CD4-positive, alpha-beta T cell treated with Interleukin-4 for 4 hours (primary cell): Measurements from ENCODE around the gene LIPC.

Experiments
- DNase-seq: peaks from one replicate; pipeline ENCODE4 v3.0.0-alpha.2; 2020

The LIPC gene

GRCh38 chr15:58459560-58459959 is 27.8 kb downstream of the LIPC start:
- no peak for DNase-seq

- no peak for DNase-seq
Measured at GRCh38 chr15:58460116-58460790, 28.5 kb downstream of the LIPC start.

GRCh38 chr15:58460872-58461271 is 29.1 kb downstream of the LIPC start:
- no peak for DNase-seq

- DNase-seq: no peak
Measured at GRCh38 chr15:58462547-58462946, 30.8 kb downstream of the LIPC start.

GRCh38 chr15:58462973-58463663 is 31.3 kb downstream of the LIPC start:
- DNase-seq: no peak

GRCh38 chr15:58463815-58464650 is 32.2 kb downstream of the LIPC start:
- no peak for DNase-seq

GRCh38 chr15:58465070-58465469 is 33.3 kb downstream of the LIPC start:
- DNase-seq: no peak

GRCh38 chr15:58465866-58466517 is 34.2 kb downstream of the LIPC start:
- no peak for DNase-seq

GRCh38 chr15:58466566-58466965 is 34.8 kb downstream of the LIPC start:
- DNase-seq: no peak

- DNase-seq: no peak
Measured at GRCh38 chr15:58467121-58467721, 35.4 kb downstream of the LIPC start.

GRCh38 chr15:58467722-58468423 is 36.1 kb downstream of the LIPC start:
- DNase-seq: no peak

GRCh38 chr15:58469432-58470353 is 37.9 kb downstream of the LIPC start:
- DNase-seq: no peak

GRCh38 chr15:58471348-58471747 is 39.6 kb downstream of the LIPC start:
- DNase-seq: no peak

GRCh38 chr15:58472221-58472620 is 40.4 kb downstream of the LIPC start:
- DNase-seq: no peak

GRCh38 chr15:58472821-58473581 is 41.2 kb downstream of the LIPC start:
- DNase-seq: peak; percentile 57

- DNase-seq: peak; percentile 48
Measured at GRCh38 chr15:58473724-58474123, 41.9 kb downstream of the LIPC start.

GRCh38 chr15:58474741-58475323 is 43.0 kb downstream of the LIPC start:
- no peak for DNase-seq

GRCh38 chr15:58475573-58476524 is 44.1 kb downstream of the LIPC start:
- no peak for DNase-seq
